NT2/D1 (cell line): ENCODE measurements around the gene OLR1.

Experiments used
- SUZ12 ChIP-seq: IDR thresholded peaks from 2 replicates; pipeline ENCODE4 v1.6.1; 2011; ENCODE audit not compliant: insufficient read length, insufficient read depth; ENCODE audit errors: extremely low read depth
- YY1 ChIP-seq: IDR thresholded peaks from 2 replicates; pipeline ENCODE4 v1.6.1; 2011; ENCODE audit not compliant: insufficient read length, insufficient read depth

DNA sequence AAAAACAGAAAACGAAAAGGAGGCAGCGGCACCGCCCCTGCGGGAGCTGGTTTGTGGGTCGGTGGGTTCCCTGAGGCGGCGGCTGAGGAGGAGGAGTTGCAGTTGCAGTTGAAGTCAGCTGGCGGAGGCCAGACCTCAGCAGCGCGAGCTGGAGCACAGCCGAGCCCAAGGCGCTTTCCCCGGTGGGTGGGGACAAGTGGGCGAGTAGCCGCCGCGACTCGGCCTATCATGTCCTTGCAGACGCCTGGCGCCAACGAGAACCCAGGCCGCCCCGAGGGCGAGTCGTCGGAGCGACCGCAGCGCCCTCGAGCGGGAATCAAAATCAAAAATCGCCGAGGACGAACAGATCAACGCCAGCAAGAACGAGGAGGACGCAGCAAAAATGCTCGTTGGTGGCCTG lies 60.5 kb downstream of the OLR1 start:
- TF ChIP-seq YY1 (no peak), SUZ12 (no peak)
